H1 (cell line): ENCODE results near the gene PNCK. TPM values are rescaled to one million over a fixed set of nuclear protein-coding genes. Genes with fewer than 3 reads are reported as not detected.

Experiments used
- CTCF ChIA-PET: fragments of 300-600 bp; sonication (Branson Sonifier 250); formaldehyde crosslinking; loops from one replicate; lab custom pipeline; 2021; ENCODE audit not compliant: partially characterized antibody; lab: Charles Lee
- POLR2A ChIA-PET: fragments of 300-600 bp; sonication (Branson Sonifier 250); formaldehyde crosslinking; loops from one replicate; lab custom pipeline; 2021; ENCODE audit warnings: inconsistent platforms; ENCODE audit not compliant: partially characterized antibody; lab: Charles Lee
- DNase-seq, 2 experiments: peaks; one replicate each; pipeline versions ENCODE4 v3.0.0 to v3.0.0-alpha.2; 2010 to 2022; ENCODE audit warnings: low spot score in 2 of 2, low read depth in 1 of 2, mixed read lengths in 1 of 2
- FAIRE-seq: peaks from 2 replicates; lab custom pipeline; 2011; peaks lifted over from hg19 to GRCh38; lab: Jason Lieb, UNC
- H2AFZ ChIP-seq: 2 replicates; pipeline ENCODE4 v1.8.1; 2012; ENCODE audit warnings: low read length, inconsistent platforms
- H2AK5ac ChIP-seq: 2 replicates; pipeline ENCODE4 v1.6.1; 2013; ENCODE audit warnings: low read depth, low read length
- H2BK120ac ChIP-seq: replicated peaks from 2 replicates; pipeline ENCODE3; 2013; ENCODE audit warnings: low read depth, low read length, inconsistent platforms
- H2BK12ac ChIP-seq: 2 replicates; pipeline ENCODE4 v1.6.1; 2013; ENCODE audit warnings: low read depth, low read length
- H2BK15ac ChIP-seq: 2 replicates; pipeline ENCODE4 v1.6.1; 2013; ENCODE audit warnings: low read length
- H2BK20ac ChIP-seq: 2 replicates; pipeline ENCODE4 v1.6.1; 2013; ENCODE audit warnings: low read length
- H2BK5ac ChIP-seq: 2 replicates; pipeline ENCODE4 v1.6.1; 2013; ENCODE audit warnings: low read depth, low read length
- H3K14ac ChIP-seq: 2 replicates; pipeline ENCODE4 v1.6.1; 2013; ENCODE audit warnings: inconsistent platforms; ENCODE audit not compliant: insufficient read length
- H3K18ac ChIP-seq: 2 replicates; pipeline ENCODE4 v1.6.1; 2013; ENCODE audit warnings: low read length; ENCODE audit errors: extremely low read depth
- H3K23ac ChIP-seq: 2 replicates; pipeline ENCODE4 v1.6.1; 2013; ENCODE audit warnings: inconsistent platforms; ENCODE audit not compliant: insufficient read length
- H3K23me2 ChIP-seq: 2 replicates; pipeline ENCODE4 v1.6.1; 2013; ENCODE audit warnings: low read depth, low read length
- H3K27ac ChIP-seq: 2 replicates; pipeline ENCODE4 v1.6.1; 2011; ENCODE audit warnings: low read depth, low read length, inconsistent platforms
- H3K27me3 ChIP-seq, 4 experiments: replicated peaks in 1 of 4; 1 replicate in 1 of 4; 2 replicates in 3 of 4; pipeline versions ENCODE4 v1.6.1 to v1.8.1; 2011 to 2013; ENCODE audit warnings: low read length in 3 of 4, mild to moderate bottlenecking in 3 of 4, inconsistent platforms in 2 of 4, mixed read lengths in 2 of 4, moderate library complexity in 1 of 4; ENCODE audit not compliant: control insufficient read depth in 3 of 4, insufficient read depth in 3 of 4; ENCODE audit errors: extremely low read depth in 1 of 4
- H3K36me3 ChIP-seq, 4 experiments: 2 replicates each; pipeline versions ENCODE4 v1.6.1 to v1.8.1; 2011 to 2013; ENCODE audit warnings: mild to moderate bottlenecking in 4 of 4, low read length in 3 of 4, moderate library complexity in 2 of 4, control low read depth in 1 of 4, inconsistent platforms in 1 of 4; ENCODE audit not compliant: insufficient read depth in 4 of 4, control insufficient read depth in 2 of 4
- H3K4ac ChIP-seq: replicated peaks from 2 replicates; pipeline ENCODE3; 2013; ENCODE audit warnings: low read length, low read depth, mixed read lengths, inconsistent platforms; ENCODE audit not compliant: insufficient read length
- H3K4me1 ChIP-seq, 4 experiments: replicated peaks in 1 of 4; 1 replicate in 1 of 4; 2 replicates in 3 of 4; pipeline versions ENCODE4 v1.6.1 to v1.8.1; 2011 to 2013; ENCODE audit warnings: low read length in 3 of 4, inconsistent platforms in 2 of 4, mixed read lengths in 1 of 4; ENCODE audit not compliant: insufficient read depth in 4 of 4, control insufficient read depth in 3 of 4
- H3K4me2 ChIP-seq, 2 experiments: 2 replicates each; pipeline versions ENCODE4 v1.6.1 to v1.8.1; 2011 to 2013; ENCODE audit warnings: low read depth in 2 of 2, low read length in 2 of 2, control low read depth in 1 of 2, inconsistent platforms in 1 of 2, mild to moderate bottlenecking in 1 of 2; ENCODE audit not compliant: insufficient read depth in 1 of 2
- H3K4me3 ChIP-seq, 4 experiments: fragments of 200-600, 300-600 bp in 1 of 4; sonication (generic), shearing (Covaris generic), sonication (Bioruptor Twin) in 1 of 4; 2 replicates each; pipeline versions ENCODE4 v1.5.1 to v1.8.1; 2011 to 2016; ENCODE audit warnings: low read length in 4 of 4, low read depth in 3 of 4, control low read depth in 2 of 4, inconsistent platforms in 2 of 4, mild to moderate bottlenecking in 2 of 4, mixed read lengths in 1 of 4, moderate library complexity in 1 of 4; ENCODE audit not compliant: insufficient read depth in 2 of 4; ENCODE audit errors: extremely low read depth in 1 of 4
- H3K56ac ChIP-seq: replicated peaks from 2 replicates; pipeline ENCODE3; 2013; ENCODE audit warnings: low read depth, mild to moderate bottlenecking, mixed read lengths, low read length, inconsistent platforms; ENCODE audit not compliant: insufficient read length
- H3K79me1 ChIP-seq: 2 replicates; pipeline ENCODE4 v1.6.1; 2013; ENCODE audit warnings: low read depth, low read length, control low read depth
- H3K79me2 ChIP-seq, 2 experiments: 2 replicates each; pipeline versions ENCODE4 v1.6.1 to v1.8.1; 2012 to 2013; ENCODE audit warnings: low read length in 2 of 2, mild to moderate bottlenecking in 2 of 2, inconsistent platforms in 1 of 2; ENCODE audit not compliant: insufficient read depth in 2 of 2, control insufficient read depth in 1 of 2
- H3K9ac ChIP-seq, 4 experiments: replicated peaks in 1 of 4; 1 replicate in 1 of 4; 2 replicates in 3 of 4; pipeline versions ENCODE4 v1.6.1 to v1.8.1; 2011 to 2013; ENCODE audit warnings: low read depth in 3 of 4, low read length in 3 of 4, control low read depth in 2 of 4, mild to moderate bottlenecking in 2 of 4, moderate library complexity in 2 of 4, inconsistent platforms in 1 of 4; ENCODE audit errors: extremely low read depth in 1 of 4
- H3K9me3 ChIP-seq, 2 experiments: 2 replicates each; pipeline versions ENCODE4 v1.6.1 to v1.8.1; 2012 to 2013; ENCODE audit warnings: mild to moderate bottlenecking in 2 of 2, moderate library complexity in 2 of 2, control low read depth in 1 of 2, inconsistent platforms in 1 of 2, low read depth in 1 of 2, low read length in 1 of 2, mixed read lengths in 1 of 2; ENCODE audit not compliant: insufficient read depth in 2 of 2
- H4K20me1 ChIP-seq, 2 experiments: replicated peaks in 1 of 2; 2 replicates each; pipeline versions ENCODE3 to v1.8.1; 2011 to 2013; ENCODE audit warnings: inconsistent platforms in 2 of 2, low read length in 2 of 2, mild to moderate bottlenecking in 1 of 2; ENCODE audit not compliant: insufficient read depth in 2 of 2, control insufficient read depth in 1 of 2
- H4K5ac ChIP-seq: 2 replicates; pipeline ENCODE4 v1.6.1; 2013; ENCODE audit warnings: low read length, low read depth, mixed read lengths, inconsistent platforms; ENCODE audit not compliant: insufficient read length
- H4K8ac ChIP-seq: 2 replicates; pipeline ENCODE4 v1.8.0; 2013; ENCODE audit warnings: mild to moderate bottlenecking, moderate library complexity, low read length, inconsistent platforms; ENCODE audit not compliant: insufficient read depth; ENCODE audit errors: extremely low read depth
- H4K91ac ChIP-seq: replicated peaks from 2 replicates; pipeline ENCODE3; 2013; ENCODE audit warnings: low read length, mixed read lengths, inconsistent platforms; ENCODE audit not compliant: insufficient read length
- BRCA1 ChIP-seq: IDR thresholded peaks from 2 replicates; pipeline ENCODE4 v1.6.1; 2012; ENCODE audit warnings: low read depth, low read length, improper control_type of control experiment
- EZH2 ChIP-seq: fragments of 200-600 bp; sonication (generic); IDR thresholded peaks from 2 replicates; pipeline ENCODE4 v1.7.1; 2012; ENCODE audit warnings: low read depth, mild to moderate bottlenecking, moderate library complexity, low read length, inconsistent platforms; ENCODE audit not compliant: severe bottlenecking
- FOSL1 ChIP-seq: IDR thresholded peaks from 2 replicates; pipeline ENCODE4 v1.6.1; 2011; ENCODE audit warnings: mild to moderate bottlenecking, low read depth, low read length, moderate library complexity; ENCODE audit not compliant: insufficient read depth
- POLR2AphosphoS5 ChIP-seq: IDR thresholded peaks from 2 replicates; pipeline ENCODE4 v1.6.1; 2011; ENCODE audit warnings: low read depth, low read length
- WGBS, 2 experiments: shearing (Covaris generic) in 1 of 2; methylation state at CpG; one replicate each; pipeline versions ENCODE4 v1.1.6 to v1.1.7; 2013 to 2015; ENCODE audit warnings: low lambda C conversion rate in 2 of 2, mixed read lengths in 2 of 2, inconsistent platforms in 1 of 2, low coverage in 1 of 2, missing lambda C conversion rate in 1 of 2; ENCODE audit not compliant: insufficient replicate concordance in 2 of 2, insufficient coverage in 1 of 2, insufficient read length in 1 of 2; ENCODE audit errors: extremely low coverage in 1 of 2, missing lambda C conversion rate in 1 of 2; 5-methylcytosine and 5-hydroxymethylcytosine counted together
- polyA plus RNA-seq, 7 experiments: library from polyadenylated mRNA; depleted of rRNA in 3 of 7; stranded (reverse) in 5 of 7; unstranded in 2 of 7; fragments of >200 nt in 5 of 7; fragments of 200-250 nt in 2 of 7; gene quantifications; 1 replicate in 5 of 7; 2 replicates in 1 of 7; 4 replicates in 1 of 7; pipeline versions ENCODE4 v1.2.1 to v1.2.3, GENCODE V29; 2011 to 2013; ENCODE audit warnings: missing spikeins in 2 of 7, mixed read lengths in 2 of 7
- total RNA-seq: library from RNA; stranded (reverse); fragmentation: NEBNext Ultra II Directional; extraction: Animal tissue kit (Norgen Biotek cat#: 25700); gene quantifications from 2 replicates; pipeline ENCODE4 v1.2.1, GENCODE V29; 2021

Gene PNCK
- total and polyA plus RNA-seq, 2 of the 8 experiments (the other 6 are each of a cell fraction or from before 2014, with no cell fraction given), result 6.2 to 6.3 TPM

- Histone ChIP-seq H3K27me3 (no peaks in the 10 kb centered on the region), H3K56ac (no peak overlapping the region), H3K23me2 (no peaks in the 10 kb centered on the region), H3K18ac (no peak overlapping the region), H3K9ac (no peak overlapping the region), H2BK5ac (no peak overlapping the region), H3K79me2 (no peaks in the 10 kb centered on the region), H3K4me1 (no peaks in the 10 kb centered on the region), H2BK20ac (no peak overlapping the region), H4K5ac (no peak overlapping the region), H3K4ac (no peak overlapping the region), H4K8ac (no peak overlapping the region), H2BK15ac (no peak overlapping the region), H2BK12ac (no peak overlapping the region), H2AK5ac (no peak overlapping the region), H3K27ac (no peak overlapping the region), H3K79me1 (no peaks in the 10 kb centered on the region), H2BK120ac (no peak overlapping the region), H3K4me2 (no peak overlapping the region), H3K4me3 (no peak overlapping the region), H3K23ac (no peak overlapping the region), H3K9me3 (no peaks in the 10 kb centered on the region), H3K14ac (no peak overlapping the region), H4K20me1 (no peaks in the 10 kb centered on the region), H2AFZ (no peak overlapping the region), H3K36me3 (no peaks in the 10 kb centered on the region), H4K91ac (no peak overlapping the region)
- no peak for TF ChIP-seq POLR2AphosphoS5
- no peak for TF ChIP-seq FOSL1
- no peak for TF ChIP-seq BRCA1
- no peak for TF ChIP-seq EZH2
- FAIRE-seq (no peak), DNase-seq (no peak)
- ChIA-PET POLR2A (no interaction called here), CTCF (interaction anchor here (0.8 to 1.6 kb wide), 6 partner anchors 12 to 82 kb away, joined by 3 to 5 read pairs (median 3); no protein-coding TSS in a partner anchor)
- WGBS, 2 experiments, result 93% methylated on average over 16 of the region's 27 CpGs; no CpG with 5 or more reads in 1 of the 2 experiments
These were observed 51.5 kb downstream of the PNCK start for GRCh38 chrX:153621949-153622598.
